GM12878 (cell line): ENCODE measurements around the gene RUNX3. TPM values are rescaled to one million over a fixed set of nuclear protein-coding genes. Genes with fewer than 3 reads are reported as not detected.

Source experiments
- ATAC-seq: fragments of 200-7000 bp; cut with Tn5 transposase; 3 replicates; pipeline ENCODE4 v1.9.1; 2020; ENCODE audit warnings: mild to moderate bottlenecking, moderate library complexity
- BruUV-seq: library from RNA; stranded (reverse); fragments of 400-500 nt; replicated peaks from 2 replicates; lab custom pipeline; 2021; lab: Mats Ljungman, UMichigan
- CTCF ChIA-PET: fragments of 300-600 bp; sonication (Branson Sonifier 250); formaldehyde crosslinking; extraction: SDS; loops from one replicate; lab custom pipeline; 2021; ENCODE audit warnings: inconsistent platforms; lab: Yijun Ruan, JAX
- POLR2A ChIA-PET: fragments of 350-600 bp; formaldehyde crosslinking; extraction: SDS; loops from one replicate; lab custom pipeline; 2021; ENCODE audit warnings: inconsistent platforms; lab: Charles Lee
- RAD21 ChIA-PET: fragments of 300-600 bp; sonication (Branson Sonifier 250); formaldehyde crosslinking; loops from one replicate; lab custom pipeline; 2023; ENCODE audit warnings: antibody characterized with exemption; ENCODE audit not compliant: unreplicated experiment; lab: Charles Lee
- SMC1A ChIA-PET: fragments of 300-600 bp; sonication (Branson Sonifier 250); formaldehyde crosslinking; loops from one replicate; lab custom pipeline; 2023; ENCODE audit not compliant: unreplicated experiment, uncharacterized antibody; lab: Charles Lee
- DNase-seq: peaks from one replicate; pipeline ENCODE4 v3.0.0-alpha.2; 2011; ENCODE audit warnings: low read depth, low spot score
- FAIRE-seq: peaks from 3 replicates; lab custom pipeline; 2011; peaks lifted over from hg19 to GRCh38; lab: Jason Lieb, UNC
- H2AFZ ChIP-seq: 2 replicates; pipeline ENCODE4 v1.6.0; 2011; ENCODE audit warnings: low read depth, low read length, control low read depth; ENCODE audit not compliant: control insufficient read depth
- H3K27ac ChIP-seq: 2 replicates; pipeline ENCODE4 v1.5.1; 2011; ENCODE audit warnings: control low read depth; ENCODE audit not compliant: control insufficient read depth, insufficient read depth
- H3K27me3 ChIP-seq, 2 experiments: replicated peaks in 1 of 2; 2 replicates each; pipeline versions ENCODE4 v1.6.0 to v1.6.1; 2011; ENCODE audit warnings: low read length in 1 of 2; ENCODE audit not compliant: control insufficient read depth in 2 of 2, insufficient read depth in 2 of 2
- H3K36me3 ChIP-seq, 2 experiments: 2 replicates each; pipeline ENCODE4 v1.5.1; 2011; ENCODE audit warnings: low read length in 1 of 2; ENCODE audit not compliant: control insufficient read depth in 2 of 2, insufficient read depth in 2 of 2
- H3K4me1 ChIP-seq: 2 replicates; pipeline ENCODE4 v1.6.1; 2011; ENCODE audit warnings: mild to moderate bottlenecking, low read length, moderate library complexity, mixed read lengths; ENCODE audit not compliant: control insufficient read depth, insufficient read depth
- H3K4me2 ChIP-seq: 2 replicates; pipeline ENCODE4 v1.6.0; 2011; ENCODE audit warnings: control low read depth; ENCODE audit not compliant: control insufficient read depth, insufficient read depth
- H3K4me3 ChIP-seq: fragments of 200-600 bp; sonication (generic); 2 replicates; pipeline ENCODE4 v1.5.1; 2016
- H3K79me2 ChIP-seq: 2 replicates; pipeline ENCODE4 v1.6.0; 2011; ENCODE audit warnings: low read length; ENCODE audit not compliant: control insufficient read depth, insufficient read depth
- H3K9ac ChIP-seq: 2 replicates; pipeline ENCODE4 v1.8.0; 2011; ENCODE audit warnings: low read length, control low read depth, mixed read lengths; ENCODE audit not compliant: control insufficient read depth, insufficient read depth
- H3K9me3 ChIP-seq: replicated peaks from 3 replicates; pipeline ENCODE4 v1.5.1; 2011; ENCODE audit warnings: mild to moderate bottlenecking, low read length; ENCODE audit not compliant: control insufficient read depth, insufficient read depth
- H4K20me1 ChIP-seq: 2 replicates; pipeline ENCODE4 v1.6.0; 2011; ENCODE audit not compliant: control insufficient read depth, insufficient read depth
- BMI1 ChIP-seq: fragments of 450-650 bp; IDR thresholded peaks from 2 replicates; pipeline ENCODE4 v1.6.1; 2016; ENCODE audit warnings: mild to moderate bottlenecking, moderate library complexity, borderline replicate concordance
- CBX3 ChIP-seq: fragments of 200-600 bp; sonication (generic); IDR thresholded peaks from 2 replicates; pipeline ENCODE4 v1.6.1; 2016; ENCODE audit warnings: low read depth, borderline replicate concordance
- CHD1 ChIP-seq: IDR thresholded peaks from 2 replicates; pipeline ENCODE4 v1.6.1; 2012; ENCODE audit warnings: low read depth, low read length, improper control_type of control experiment
- CREM ChIP-seq: IDR thresholded peaks from 2 replicates; pipeline ENCODE4 v1.6.1; 2014; ENCODE audit warnings: antibody characterized with exemption, low read depth
- FOXK2 ChIP-seq: fragments of 450-650 bp; IDR thresholded peaks from 2 replicates; pipeline ENCODE4 v1.6.1; 2017; ENCODE audit warnings: mild to moderate bottlenecking, moderate library complexity
- IKZF1 ChIP-seq: fragments of 450-650 bp; conservative IDR thresholded peaks from 2 replicates; pipeline ENCODE4 v1.6.1; 2017; ENCODE audit warnings: antibody characterized with exemption, mild to moderate bottlenecking
- LARP7 ChIP-seq: fragments of 450-650 bp; IDR thresholded peaks from 2 replicates; pipeline ENCODE4 v1.6.1; 2017; ENCODE audit warnings: mild to moderate bottlenecking
- MXI1 ChIP-seq: fragments of 150-350 bp; IDR thresholded peaks from 2 replicates; pipeline ENCODE4 v1.6.1; 2011; ENCODE audit warnings: low read depth, mild to moderate bottlenecking, inconsistent platforms, low read length, improper control_type of control experiment
- NFIC ChIP-seq: IDR thresholded peaks from 2 replicates; pipeline ENCODE4 v1.6.1; 2012; ENCODE audit warnings: low read depth, mild to moderate bottlenecking, inconsistent platforms, low read length, moderate library complexity
- POLR2A ChIP-seq: IDR thresholded peaks from 2 replicates; pipeline ENCODE4 v1.6.1; 2011; ENCODE audit warnings: low read depth, mild to moderate bottlenecking, low read length
- RCOR1 ChIP-seq: conservative IDR thresholded peaks from 2 replicates; pipeline ENCODE4 v1.6.1; 2012; ENCODE audit warnings: low read depth, low read length, improper control_type of control experiment
- SIN3A ChIP-seq: IDR thresholded peaks from 2 replicates; pipeline ENCODE4 v1.6.1; 2012; ENCODE audit warnings: low read depth, low read length, improper control_type of control experiment
- SRF ChIP-seq, 2 experiments: IDR thresholded peaks; 2 replicates each; pipeline ENCODE4 v1.6.1; 2011; ENCODE audit warnings: low read depth in 2 of 2, low read length in 2 of 2, mild to moderate bottlenecking in 1 of 2, moderate library complexity in 1 of 2
- STAT3 ChIP-seq: IDR thresholded peaks from 2 replicates; pipeline ENCODE4 v1.6.1; 2011; ENCODE audit warnings: low read depth, low read length, improper control_type of control experiment
- ZNF207 ChIP-seq: fragments of 450-650 bp; IDR thresholded peaks from 2 replicates; pipeline ENCODE4 v1.6.1; 2014; ENCODE audit warnings: antibody characterized with exemption, mild to moderate bottlenecking, borderline replicate concordance
- WGBS: methylation state at CpG from one replicate; pipeline ENCODE4 v1.1.6; 2016; ENCODE audit warnings: low lambda C conversion rate; ENCODE audit not compliant: insufficient replicate concordance, insufficient coverage; ENCODE audit errors: missing lambda C conversion rate; 5-methylcytosine and 5-hydroxymethylcytosine counted together
- in situ Hi-C: fragments of 300-500 bp; cut with MboI; formaldehyde crosslinking; loops from 9 replicates; pipeline ENCODE4 v1.14.3; 2018; ENCODE audit warnings: mixed read lengths
- intact Hi-C: fragments of 100-400 bp; cut with micrococcal nuclease; formaldehyde crosslinking; loops from one replicate; pipeline ENCODE4 v1.14.2; 2022; ENCODE audit not compliant: unreplicated experiment
- polyA plus RNA-seq, 11 experiments: library from polyadenylated mRNA; depleted of rRNA in 4 of 11; unstranded in 6 of 11; stranded (reverse) in 5 of 11; fragments of >200 nt; fragmentation: Nextera tagmentation in 4 of 11; fragmentation: Illumina TruSeq in 1 of 11; extraction: Ambion mirVana in 4 of 11; extraction: Trizol in 1 of 11; gene quantifications; 1 replicate in 1 of 11; 2 replicates in 10 of 11; pipeline versions ENCODE4 v1.2.1 to v1.2.3, GENCODE V29; 2011 to 2016; ENCODE audit warnings: inconsistent platforms in 2 of 11, missing spikeins in 2 of 11, low read depth in 1 of 11
- total RNA-seq, 4 experiments: library from RNA; depleted of rRNA in 3 of 4; stranded (reverse); fragments of >200 nt in 3 of 4; fragmentation: Illumina TruSeq in 1 of 4; extraction: Trizol in 1 of 4; gene quantifications; 2 replicates each; pipeline versions ENCODE4 v1.2.1 to v1.2.3, GENCODE V29; 2013 to 2021
- TF ChIP-seq, protein P1 (sequence below): IDR thresholded peaks from 2 replicates; pipeline ENCODE4 v1.6.1; 2012; ENCODE audit warnings: improper control_type of control experiment, low read depth, low read length; ENCODE audit not compliant: insufficient replicate concordance
- TF ChIP-seq, protein P2 (sequence below): IDR thresholded peaks from 2 replicates; pipeline ENCODE4 v1.6.1; 2012; ENCODE audit warnings: low read depth, low read length, improper control_type of control experiment

The RUNX3 gene
- total and polyA plus RNA-seq, 10 of the 15 experiments (the other 5 are each of a cell fraction or from before 2014, with no cell fraction given): 19.0 to 151 (median 31.4) TPM

DNA sequence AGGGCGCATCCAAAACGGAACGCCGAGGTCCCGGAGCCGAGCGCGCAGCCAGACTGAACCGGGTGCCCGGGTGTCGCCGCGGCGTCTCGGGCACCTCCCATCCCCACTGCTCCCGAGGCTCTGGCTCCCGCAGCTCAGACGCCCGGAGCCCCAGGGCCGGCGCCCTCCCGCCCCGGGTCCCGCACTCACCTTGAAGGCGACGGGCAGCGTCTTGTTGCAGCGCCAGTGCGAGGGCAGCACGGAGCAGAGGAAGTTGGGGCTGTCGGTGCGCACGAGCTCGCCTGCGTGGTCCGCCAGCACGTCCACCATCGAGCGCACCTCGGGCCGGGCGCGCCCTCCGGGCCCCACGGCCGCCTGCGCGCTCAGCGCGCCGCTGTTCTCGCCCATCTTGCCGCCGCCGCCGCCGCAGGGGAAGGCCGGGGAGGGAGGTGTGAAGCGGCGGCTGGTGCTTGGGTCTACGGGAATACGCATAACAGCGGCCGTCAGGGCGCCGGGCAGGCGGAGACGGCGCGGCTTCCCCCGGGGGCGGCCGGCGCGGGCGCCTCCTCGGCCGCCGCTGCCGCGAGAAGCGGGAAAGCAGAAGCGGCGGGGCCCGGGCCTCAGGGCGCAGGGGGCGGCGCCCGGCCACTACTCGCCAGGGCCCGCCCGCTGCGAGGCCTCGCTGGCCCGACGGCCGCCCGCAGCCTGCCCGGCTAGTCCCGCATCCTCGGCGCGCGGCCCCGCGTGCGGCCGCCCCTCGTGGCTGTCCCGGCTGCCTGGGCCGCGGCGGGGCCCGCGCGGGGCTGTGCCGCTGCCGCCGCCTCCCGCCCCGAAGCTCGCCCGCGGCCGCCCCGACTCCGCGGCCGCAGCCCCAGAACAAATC is 447 bp downstream of the RUNX3 start:
- FAIRE-seq (no peak), ATAC-seq (peak; percentile 7), DNase-seq (no peak)
- ChIA-PET CTCF (interaction anchor here (0.8 to 20.9 kb wide), 13 partner anchors 10 to 172 kb away, joined by 3 to 314 read pairs (median 5); no protein-coding TSS in a partner anchor), RAD21 (interaction anchor here (0.9 to 11.2 kb wide), 18 partner anchors 8 to 310 kb away, joined by 3 to 150 read pairs (median 6); no protein-coding TSS in a partner anchor), SMC1A (interaction anchor here (0.8 to 23.9 kb wide), 9 partner anchors 10 to 170 kb away, joined by 3 to 391 read pairs (median 5); no protein-coding TSS in a partner anchor), POLR2A (interaction anchor here (0.8 to 7.2 kb wide), 10 partner anchors 10 to 159 kb away, joined by 3 to 75 read pairs (median 6); no protein-coding TSS in a partner anchor)
- Histone ChIP-seq H3K27me3 (no peaks in the 10 kb centered on the region), H3K4me2 (peak overlapping the region; percentile 23; the same call in 1 of the 2 replicates), H4K20me1 (peaks cover 10% of the 10 kb centered on the region), H3K4me1 (peaks cover 40% of the 10 kb centered on the region), H3K4me3 (peak overlapping the region; percentile 99), H3K79me2 (peaks cover 98% of the 10 kb centered on the region), H3K27ac (peak overlapping the region; percentile 89), H3K9me3 (no peaks in the 10 kb centered on the region), H2AFZ (no peak overlapping the region), H3K36me3 (peaks cover 20 to 26% of the 10 kb centered on the region in 2 experiments), H3K9ac (peak overlapping the region; percentile 86)
- BruUV-seq: no TSS peak
- WGBS: 1% methylated on average over 70 of the region's 129 CpGs
- in situ Hi-C loops (no loop called here), intact Hi-C loops (loop anchor here (1.0 to 10.0 kb wide), 4 partner anchors 82 to 275 kb away; no protein-coding TSS in a partner anchor)
- TF ChIP-seq CHD1 (no peak), CBX3 (no peak), POLR2A (peak; percentile 78), LARP7 (peak; percentile 83), RCOR1 (no peak), NFIC (no peak), ZNF207 (no peak), BMI1 (no peak), CREM (no peak), SIN3A (no peak), IKZF1 (peak; percentile 9; the same call in 1 of the 2 replicates), MXI1 (no peak), FOXK2 (no peak), SRF (IDR thresholded peaks at IDR 0.05; ENCODE audit: low read depth in 2 of 2, low read length in 2 of 2) (no peak), STAT3 (no peak)
- TF ChIP-seq, protein P1, sequence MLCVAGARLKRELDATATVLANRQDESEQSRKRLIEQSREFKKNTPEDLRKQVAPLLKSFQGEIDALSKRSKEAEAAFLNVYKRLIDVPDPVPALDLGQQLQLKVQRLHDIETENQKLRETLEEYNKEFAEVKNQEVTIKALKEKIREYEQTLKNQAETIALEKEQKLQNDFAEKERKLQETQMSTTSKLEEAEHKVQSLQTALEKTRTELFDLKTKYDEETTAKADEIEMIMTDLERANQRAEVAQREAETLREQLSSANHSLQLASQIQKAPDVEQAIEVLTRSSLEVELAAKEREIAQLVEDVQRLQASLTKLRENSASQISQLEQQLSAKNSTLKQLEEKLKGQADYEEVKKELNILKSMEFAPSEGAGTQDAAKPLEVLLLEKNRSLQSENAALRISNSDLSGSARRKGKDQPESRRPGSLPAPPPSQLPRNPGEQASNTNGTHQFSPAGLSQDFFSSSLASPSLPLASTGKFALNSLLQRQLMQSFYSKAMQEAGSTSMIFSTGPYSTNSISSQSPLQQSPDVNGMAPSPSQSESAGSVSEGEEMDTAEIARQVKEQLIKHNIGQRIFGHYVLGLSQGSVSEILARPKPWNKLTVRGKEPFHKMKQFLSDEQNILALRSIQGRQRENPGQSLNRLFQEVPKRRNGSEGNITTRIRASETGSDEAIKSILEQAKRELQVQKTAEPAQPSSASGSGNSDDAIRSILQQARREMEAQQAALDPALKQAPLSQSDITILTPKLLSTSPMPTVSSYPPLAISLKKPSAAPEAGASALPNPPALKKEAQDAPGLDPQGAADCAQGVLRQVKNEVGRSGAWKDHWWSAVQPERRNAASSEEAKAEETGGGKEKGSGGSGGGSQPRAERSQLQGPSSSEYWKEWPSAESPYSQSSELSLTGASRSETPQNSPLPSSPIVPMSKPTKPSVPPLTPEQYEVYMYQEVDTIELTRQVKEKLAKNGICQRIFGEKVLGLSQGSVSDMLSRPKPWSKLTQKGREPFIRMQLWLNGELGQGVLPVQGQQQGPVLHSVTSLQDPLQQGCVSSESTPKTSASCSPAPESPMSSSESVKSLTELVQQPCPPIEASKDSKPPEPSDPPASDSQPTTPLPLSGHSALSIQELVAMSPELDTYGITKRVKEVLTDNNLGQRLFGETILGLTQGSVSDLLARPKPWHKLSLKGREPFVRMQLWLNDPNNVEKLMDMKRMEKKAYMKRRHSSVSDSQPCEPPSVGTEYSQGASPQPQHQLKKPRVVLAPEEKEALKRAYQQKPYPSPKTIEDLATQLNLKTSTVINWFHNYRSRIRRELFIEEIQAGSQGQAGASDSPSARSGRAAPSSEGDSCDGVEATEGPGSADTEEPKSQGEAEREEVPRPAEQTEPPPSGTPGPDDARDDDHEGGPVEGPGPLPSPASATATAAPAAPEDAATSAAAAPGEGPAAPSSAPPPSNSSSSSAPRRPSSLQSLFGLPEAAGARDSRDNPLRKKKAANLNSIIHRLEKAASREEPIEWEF: no peak
- TF ChIP-seq, protein P2, sequence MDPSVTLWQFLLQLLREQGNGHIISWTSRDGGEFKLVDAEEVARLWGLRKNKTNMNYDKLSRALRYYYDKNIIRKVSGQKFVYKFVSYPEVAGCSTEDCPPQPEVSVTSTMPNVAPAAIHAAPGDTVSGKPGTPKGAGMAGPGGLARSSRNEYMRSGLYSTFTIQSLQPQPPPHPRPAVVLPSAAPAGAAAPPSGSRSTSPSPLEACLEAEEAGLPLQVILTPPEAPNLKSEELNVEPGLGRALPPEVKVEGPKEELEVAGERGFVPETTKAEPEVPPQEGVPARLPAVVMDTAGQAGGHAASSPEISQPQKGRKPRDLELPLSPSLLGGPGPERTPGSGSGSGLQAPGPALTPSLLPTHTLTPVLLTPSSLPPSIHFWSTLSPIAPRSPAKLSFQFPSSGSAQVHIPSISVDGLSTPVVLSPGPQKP: no peak
